Right ventricle myocardium superior (tissue), 1 donor: ENCODE data around the gene LSM11. TPM values are rescaled to one million over a fixed set of nuclear protein-coding genes. Genes with fewer than 3 reads are reported as not detected.
A peak's percentile ranks its signal among the peaks of the same experiment; 100 is the strongest.

Experiments used
- ATAC-seq: fragments of 200-7000 bp; cut with Tn5 transposase; one replicate; pipeline ENCODE4 v1.9.1; 2020; ENCODE audit warnings: mild to moderate bottlenecking; ENCODE audit not compliant: poor library complexity
- DNase-seq: peaks from one replicate; pipeline ENCODE4 v3.0.0-alpha.2; 2020
- intact Hi-C: fragments of 100-400 bp; cut with DNase I; formaldehyde crosslinking; loops from one replicate; pipeline ENCODE4 v1.11.2; 2022
- total RNA-seq: library from RNA; stranded (reverse); fragmentation: NEBNext Ultra II Directional; extraction: Animal tissue kit (Norgen Biotek cat#: 25700); gene quantifications from one replicate; pipeline ENCODE4 v1.2.1, GENCODE V29; 2021
- donor health status: DM: no; HTN: yes; CAD: no; lungs with severe emphysema.

LSM11 gene
- total RNA-seq, 1 donor from 2014 or later = 1.3 TPM

DNA sequence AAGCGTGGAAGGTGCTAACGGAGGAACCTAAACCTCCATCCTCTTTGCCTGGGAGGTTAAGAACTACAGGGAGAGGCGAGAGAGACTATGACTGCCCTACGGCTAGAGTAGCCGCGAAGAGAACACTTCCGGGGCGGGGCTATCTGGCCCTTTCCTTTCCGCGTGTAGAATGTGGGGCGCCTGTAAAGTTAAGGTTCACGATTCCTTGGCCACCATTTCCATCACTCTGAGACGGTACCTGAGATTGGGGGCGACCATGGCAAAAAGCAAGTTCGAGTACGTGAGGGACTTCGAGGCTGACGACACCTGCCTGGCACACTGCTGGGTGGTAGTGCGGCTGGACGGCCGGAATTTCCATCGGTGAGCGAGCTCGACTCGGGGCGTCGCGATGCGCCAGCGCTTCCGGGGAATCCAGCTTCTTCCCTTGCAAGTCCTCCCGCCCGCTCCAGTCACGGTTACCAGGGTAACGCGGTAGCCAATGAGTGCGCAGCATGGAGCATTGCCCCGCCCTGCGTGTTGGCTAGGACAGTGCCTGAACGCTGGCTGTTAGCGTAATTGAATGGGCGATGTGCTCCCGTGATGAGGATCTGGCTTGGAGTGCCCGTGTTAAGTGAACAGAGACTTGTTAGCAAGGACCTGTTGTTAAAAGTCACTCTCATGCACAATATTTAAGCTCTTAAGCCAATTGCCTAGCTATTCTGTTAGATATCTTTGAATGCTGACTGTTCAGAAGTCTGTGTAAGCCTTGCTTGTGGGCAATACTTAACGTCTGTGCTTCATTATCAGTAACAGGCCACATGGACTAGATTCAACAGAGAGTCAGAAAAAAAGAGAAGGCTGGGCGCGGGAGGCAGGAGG is 12.0 kb upstream of the LSM11 start, which contains the start of gene THG1L:
THG1L (plus strand) TSS at position 149 of the 858 bp plus-strand sequence; CDS start at position 170, 21 bp downstream.
- DNase-seq (peak; percentile 99), ATAC-seq (peak; percentile 100)
- intact Hi-C loops = no loop called here

GRCh38 chr5:157732130-157732514 is 11.4 kb upstream of the LSM11 start:
- intact Hi-C loops = no loop called here

GRCh38 chr5:157732596-157733262 is 10.8 kb upstream of the LSM11 start:
- ATAC-seq (no peak), DNase-seq (no peak)
- intact Hi-C loops = no loop called here

More at GRCh38 chr5:157732130-157732514, 11.4 kb upstream of the LSM11 start:
- no peak for ATAC-seq
- DNase-seq = no peak

GRCh38 chr5:157734436-157734835 is 9.1 kb upstream of the LSM11 start:
- ATAC-seq (no peak), DNase-seq (no peak)
- intact Hi-C loops = no loop called here

- ATAC-seq (no peak), DNase-seq (no peak)
- intact Hi-C loops = no loop called here
Measured at GRCh38 chr5:157735991-157736390, 7.5 kb upstream of the LSM11 start.

- no peak for DNase-seq
- no peak for ATAC-seq
- intact Hi-C loops = loop anchor here (5.0 kb wide), 1 partner anchor 412 kb away; no protein-coding TSS in a partner anchor
Measured at GRCh38 chr5:157739388-157740228, 3.9 kb upstream of the LSM11 start.

DNA sequence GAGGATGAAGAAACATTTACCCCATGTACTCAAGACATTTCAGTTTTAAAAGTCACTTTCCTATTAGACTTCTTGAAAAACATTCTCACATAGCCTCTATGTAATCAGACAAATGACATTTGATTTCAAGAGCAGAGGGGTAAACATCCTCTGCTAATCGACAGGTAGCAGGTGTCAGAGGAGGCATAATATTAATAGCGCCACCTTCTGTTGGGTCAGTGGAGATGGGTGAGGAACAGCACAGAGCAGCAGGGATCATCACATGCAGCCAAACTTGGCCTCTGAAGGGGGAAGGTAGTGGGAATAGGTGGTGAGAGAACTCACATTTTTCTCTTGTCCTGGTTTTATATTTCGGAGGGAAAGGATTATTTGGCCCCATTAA is 3.3 kb upstream of the LSM11 start:
- no peak for DNase-seq
- intact Hi-C loops = loop anchor here (5.0 kb wide), 1 partner anchor 413 kb away; no protein-coding TSS in a partner anchor

GRCh38 chr5:157741131-157741530 is 2.4 kb upstream of the LSM11 start:
- DNase-seq (no peak), ATAC-seq (no peak)
- intact Hi-C loops = loop anchor here (5.0 kb wide), 1 partner anchor 414 kb away; no protein-coding TSS in a partner anchor

More for the DNA sequence above, 3.3 kb upstream of the LSM11 start:
- ATAC-seq = no peak

- intact Hi-C loops = loop anchor here (5.0 kb wide), 1 partner anchor 417 kb away; no protein-coding TSS in a partner anchor
- ATAC-seq (peak; percentile 3), DNase-seq (no peak)
Measured at GRCh38 chr5:157744051-157745011, 819 bp downstream of the LSM11 start.

DNA sequence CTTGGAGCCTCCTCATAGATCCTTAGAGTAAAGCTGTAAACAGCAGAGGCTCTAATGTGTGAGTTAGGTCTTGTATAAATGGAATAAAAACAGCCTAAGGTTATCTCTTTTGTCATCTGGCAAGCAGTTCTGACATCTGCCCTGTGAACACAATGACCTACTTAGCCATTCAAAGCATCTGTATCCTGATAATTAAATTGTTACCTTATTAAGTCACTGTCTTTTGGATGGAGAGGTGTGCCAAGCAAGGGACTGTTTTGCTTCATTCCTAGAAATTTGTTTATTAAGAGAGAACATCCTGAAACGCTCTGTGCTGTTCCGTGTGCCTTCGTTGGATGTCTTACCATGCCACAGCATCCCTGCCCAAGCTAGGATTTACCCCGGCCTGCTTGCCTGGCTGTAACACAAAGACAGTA is 1.5 kb downstream of the LSM11 start:
- no peak for DNase-seq
- intact Hi-C loops = no loop called here
- no peak for ATAC-seq

GRCh38 chr5:157747173-157747740 is 3.7 kb downstream of the LSM11 start:
- intact Hi-C loops = no loop called here
- no peak for DNase-seq
- ATAC-seq = no peak

GRCh38 chr5:157747766-157748700 is 4.5 kb downstream of the LSM11 start:
- intact Hi-C loops = no loop called here
- DNase-seq (no peak), ATAC-seq (no peak)

DNA sequence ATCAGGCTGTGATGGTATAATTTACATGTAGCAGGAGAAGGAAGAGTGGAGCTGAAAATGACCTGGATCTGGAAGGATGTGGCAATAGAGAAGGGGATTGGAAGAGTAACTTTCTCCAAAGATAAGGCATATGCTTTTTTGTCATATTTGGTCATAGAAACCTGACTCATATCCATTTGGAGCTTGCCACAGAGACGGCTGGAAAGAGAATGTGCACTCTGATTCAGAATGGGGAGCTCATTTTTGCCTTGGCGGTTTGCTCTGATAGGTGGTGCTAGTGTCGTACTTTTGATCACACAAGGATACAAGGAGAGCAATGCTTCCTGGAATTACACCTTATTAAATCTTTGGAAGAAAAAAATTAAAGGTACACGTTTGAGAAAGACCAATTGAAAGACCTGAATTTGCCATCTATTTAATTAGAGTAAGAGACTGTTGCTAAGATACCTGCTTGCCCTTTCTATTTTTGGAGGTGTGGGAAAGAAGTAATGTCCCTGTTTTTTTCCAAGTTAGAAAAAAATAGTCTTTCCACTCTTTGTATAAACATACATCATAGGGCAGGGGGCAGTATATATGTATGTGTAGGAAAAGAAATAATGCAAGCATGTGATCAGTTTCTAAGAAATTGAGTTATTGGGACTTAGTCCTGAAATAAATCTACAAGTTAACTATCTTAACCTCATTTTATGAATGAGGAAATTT is 5.4 kb downstream of the LSM11 start:
- DNase-seq (no peak), ATAC-seq (no peak)
- intact Hi-C loops = no loop called here

DNA sequence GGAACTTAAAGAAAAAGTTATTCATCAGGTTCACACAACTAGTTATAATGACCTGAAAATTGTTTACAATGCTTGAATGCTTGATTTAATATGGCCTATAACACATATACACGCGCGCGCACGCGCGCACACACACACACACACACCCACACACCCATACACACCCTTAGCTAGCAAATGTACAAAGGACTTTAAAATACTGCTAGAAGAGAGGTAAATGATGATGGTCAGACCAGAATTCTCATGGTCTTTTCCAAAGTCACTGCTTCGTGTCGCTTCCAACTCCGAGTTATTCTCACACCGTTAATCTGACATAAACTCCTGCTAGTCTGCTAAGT is 5.9 kb downstream of the LSM11 start:
- intact Hi-C loops = no loop called here
- ATAC-seq = no peak
- no peak for DNase-seq

- no peak for ATAC-seq
- intact Hi-C loops = no loop called here
Measured at GRCh38 chr5:157750320-157750719, 6.8 kb downstream of the LSM11 start.

DNA sequence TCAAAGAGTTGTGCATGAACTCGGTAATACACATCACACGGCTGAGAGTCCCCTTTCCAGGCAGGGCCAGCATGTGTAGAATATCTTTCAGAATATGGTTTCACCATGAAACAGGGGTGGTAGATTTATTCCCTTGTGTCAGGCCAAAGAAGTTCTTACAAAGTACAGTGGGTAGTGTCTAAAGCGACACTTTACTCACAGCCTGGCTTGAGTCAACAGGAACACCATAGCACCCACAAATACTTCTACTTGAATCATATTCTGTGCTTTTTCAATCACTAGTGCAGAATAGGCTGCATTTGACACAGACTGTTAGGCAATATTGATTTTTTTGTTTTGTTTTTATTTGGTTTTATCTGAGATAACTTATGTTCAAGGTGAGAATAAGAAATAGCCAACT is 12.6 kb downstream of the LSM11 start:
- no peak for ATAC-seq
- no peak for DNase-seq
- intact Hi-C loops = no loop called here

More at GRCh38 chr5:157750320-157750719, 6.8 kb downstream of the LSM11 start:
- DNase-seq = no peak
